ENCODE data around the gene ITGB5. TPM values are rescaled to one million over a fixed set of nuclear protein-coding genes. Genes with fewer than 3 reads are reported as not detected.

Gene ITGB5
- total RNA-seq, 5 donors from 2014 or later (not counting 1 experiment from before 2014, with no cell fraction given): 1.2 to 2.5 (median 1.7) TPM

DNA sequence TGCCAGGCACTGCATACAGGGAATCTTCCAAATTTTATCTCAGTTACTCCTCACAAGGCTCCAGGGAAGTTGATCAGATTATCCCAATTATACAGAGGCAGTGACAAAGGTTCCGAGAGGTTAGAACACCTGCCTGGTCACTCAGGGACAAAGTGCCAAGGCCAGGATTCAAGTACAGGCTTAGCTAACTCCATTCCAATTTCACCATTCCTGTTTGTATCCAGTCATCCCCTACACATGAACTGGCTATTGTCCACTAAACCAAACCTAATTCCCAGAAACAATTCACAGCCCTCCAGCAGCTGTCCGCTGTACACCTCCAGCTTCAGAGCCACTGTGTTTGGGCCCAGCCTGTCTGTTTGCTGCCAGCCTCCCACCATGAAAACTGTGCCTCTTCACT lies 31.4 kb upstream of the ITGB5 start:
- no peak overlapping the region for H3K27ac Mint-ChIP-seq
- no peak overlapping the region for H3K4me3 Mint-ChIP-seq
- no peaks in the 10 kb centered on the region for H3K4me1 ChIP-seq (ENCODE audit: control insufficient read depth in 1 of 2, extremely low read depth in 1 of 2, insufficient read depth in 2 of 2, low read length in 2 of 2)
- 90% methylated on average over 2 of the region's 2 CpGs for WGBS (ENCODE audit: insufficient coverage)
- no peaks in the 10 kb centered on the region for H3K9me3 ChIP-seq
- H3K36me3 ChIP-seq (ENCODE audit: control insufficient read depth in 2 of 2, extremely low read depth in 1 of 2, insufficient read depth in 1 of 2, low read length in 1 of 2): no peaks in the 10 kb centered on the region
- H3K36me3 Mint-ChIP-seq: no peaks in the 10 kb centered on the region
- H3K27ac ChIP-seq (ENCODE audit: low read length): no peak overlapping the region
- peaks cover 0 to 10% of the 10 kb centered on the region in 2 experiments for H3K27me3 ChIP-seq (replicated peaks in 1 of 2; ENCODE audit: control insufficient read depth in 2 of 2, extremely low read depth in 1 of 2, insufficient read depth in 2 of 2, low read length in 1 of 2)
- no peak for DNase-seq
- ChIA-PET CTCF (interaction anchor here in 1 of 2 donors (0.6 to 0.7 kb wide), 2 partner anchors 119 to 886 kb away, joined by 3 to 6 read pairs; no protein-coding TSS in a partner anchor), POLR2A (no interaction called here)
- H3K9me3 Mint-ChIP-seq: no peaks in the 10 kb centered on the region
- peaks cover 6 to 7% of the 10 kb centered on the region in 2 donors for H3K27me3 Mint-ChIP-seq
- no peaks in the 10 kb centered on the region for H3K4me1 Mint-ChIP-seq
- H3K4me3 ChIP-seq (ENCODE audit: control insufficient read depth in 1 of 2, extremely low read depth in 1 of 2, low read length in 1 of 2): no peak overlapping the region
- ATAC-seq (replicated peaks in 1 of 4): no peak

DNA sequence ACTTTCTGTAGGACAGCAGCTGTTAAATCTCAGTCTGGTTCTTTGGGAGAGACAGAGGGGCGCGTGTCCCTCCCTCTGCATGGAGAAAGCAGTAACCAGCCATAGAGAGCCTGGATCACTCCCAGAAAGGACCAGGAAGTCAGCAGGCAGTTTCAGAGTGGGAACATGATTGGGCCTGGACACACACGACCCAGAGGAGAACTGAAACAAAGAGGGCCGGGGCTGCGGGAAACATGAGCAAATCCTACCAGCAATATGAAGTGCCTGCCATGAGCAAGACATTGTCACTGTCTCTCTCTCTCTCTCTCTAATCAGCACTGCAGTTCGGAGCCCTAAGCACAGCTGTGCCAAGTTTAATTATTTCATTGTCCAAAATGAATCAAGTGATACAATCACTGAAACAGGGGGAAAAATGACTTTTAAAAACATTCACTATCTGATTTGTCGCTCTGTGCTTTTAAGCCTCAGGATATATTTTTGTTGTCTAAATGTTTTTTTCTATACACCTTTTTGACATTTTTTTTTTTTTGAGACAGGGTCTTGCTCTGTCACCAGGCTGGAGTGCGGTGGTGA lies 29.8 kb upstream of the ITGB5 start:
- H3K36me3 Mint-ChIP-seq: no peaks in the 10 kb centered on the region
- peaks cover 0 to 10% of the 10 kb centered on the region in 2 experiments for H3K27me3 ChIP-seq (replicated peaks in 1 of 2; ENCODE audit: control insufficient read depth in 2 of 2, extremely low read depth in 1 of 2, insufficient read depth in 2 of 2, low read length in 1 of 2)
- ChIA-PET POLR2A (no interaction called here), CTCF (no interaction called here)
- peaks cover 7 to 11% of the 10 kb centered on the region in 2 donors for H3K27me3 Mint-ChIP-seq
- H3K27ac ChIP-seq (ENCODE audit: low read length): no peak overlapping the region
- H3K4me3 ChIP-seq (ENCODE audit: control insufficient read depth in 1 of 2, extremely low read depth in 1 of 2, low read length in 1 of 2): no peak overlapping the region
- no peaks in the 10 kb centered on the region for H3K36me3 ChIP-seq (ENCODE audit: control insufficient read depth in 2 of 2, extremely low read depth in 1 of 2, insufficient read depth in 1 of 2, low read length in 1 of 2)
- ATAC-seq (replicated peaks in 1 of 4) (no peak), DNase-seq (no peak)
- no peaks in the 10 kb centered on the region for H3K4me1 Mint-ChIP-seq
- no peaks in the 10 kb centered on the region for H3K9me3 ChIP-seq
- no peak overlapping the region for H3K27ac Mint-ChIP-seq
- no peak overlapping the region for H3K4me3 Mint-ChIP-seq
- no peaks in the 10 kb centered on the region for H3K9me3 Mint-ChIP-seq
- H3K4me1 ChIP-seq (ENCODE audit: control insufficient read depth in 1 of 2, extremely low read depth in 1 of 2, insufficient read depth in 2 of 2, low read length in 2 of 2): no peaks in the 10 kb centered on the region
- WGBS (ENCODE audit: insufficient coverage): 82% methylated on average over 5 of the region's 8 CpGs

DNA sequence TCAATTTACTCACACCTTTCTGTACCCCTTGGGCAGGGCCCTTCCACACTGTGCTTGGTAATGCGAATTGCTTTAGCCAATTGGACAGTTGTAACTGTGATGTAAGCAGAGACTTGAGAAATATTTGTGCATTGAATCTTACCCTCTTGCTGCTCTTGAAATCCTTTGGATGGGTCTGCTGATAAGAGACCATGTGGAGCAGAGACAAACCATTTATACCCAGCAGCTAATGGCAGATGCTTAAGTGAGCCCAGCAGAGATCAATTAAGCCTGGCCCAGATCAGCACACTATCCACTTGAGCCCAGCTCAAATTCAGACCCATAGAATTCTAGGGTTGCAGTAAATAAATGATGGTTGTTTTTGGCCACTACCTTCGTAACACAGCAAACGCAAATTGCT lies 28.1 kb upstream of the ITGB5 start:
- Histone ChIP-seq H3K27me3 (replicated peaks in 1 of 2; ENCODE audit: control insufficient read depth in 2 of 2, extremely low read depth in 1 of 2, insufficient read depth in 2 of 2, low read length in 1 of 2) (peaks cover 0 to 12% of the 10 kb centered on the region in 2 experiments), H3K4me1 (ENCODE audit: control insufficient read depth in 1 of 2, extremely low read depth in 1 of 2, insufficient read depth in 2 of 2, low read length in 2 of 2) (no peaks in the 10 kb centered on the region), H3K36me3 (ENCODE audit: control insufficient read depth in 2 of 2, extremely low read depth in 1 of 2, insufficient read depth in 1 of 2, low read length in 1 of 2) (no peaks in the 10 kb centered on the region), H3K9me3 (no peaks in the 10 kb centered on the region), H3K4me3 (ENCODE audit: control insufficient read depth in 1 of 2, extremely low read depth in 1 of 2, low read length in 1 of 2) (no peak overlapping the region), H3K27ac (ENCODE audit: low read length) (no peak overlapping the region)
- H3K4me1 Mint-ChIP-seq: no peaks in the 10 kb centered on the region
- no peak for ATAC-seq (replicated peaks in 1 of 4)
- H3K27me3 Mint-ChIP-seq: peaks cover 9 to 12% of the 10 kb centered on the region in 2 donors
- DNase-seq: no peak
- no peaks in the 10 kb centered on the region for H3K9me3 Mint-ChIP-seq
- H3K36me3 Mint-ChIP-seq: no peaks in the 10 kb centered on the region
- ChIA-PET POLR2A (no interaction called here), CTCF (no interaction called here)
- H3K4me3 Mint-ChIP-seq: no peak overlapping the region
- WGBS (ENCODE audit: insufficient coverage): no CpG with 5 or more reads among the region's 3 CpGs
- H3K27ac Mint-ChIP-seq: no peak overlapping the region

DNA sequence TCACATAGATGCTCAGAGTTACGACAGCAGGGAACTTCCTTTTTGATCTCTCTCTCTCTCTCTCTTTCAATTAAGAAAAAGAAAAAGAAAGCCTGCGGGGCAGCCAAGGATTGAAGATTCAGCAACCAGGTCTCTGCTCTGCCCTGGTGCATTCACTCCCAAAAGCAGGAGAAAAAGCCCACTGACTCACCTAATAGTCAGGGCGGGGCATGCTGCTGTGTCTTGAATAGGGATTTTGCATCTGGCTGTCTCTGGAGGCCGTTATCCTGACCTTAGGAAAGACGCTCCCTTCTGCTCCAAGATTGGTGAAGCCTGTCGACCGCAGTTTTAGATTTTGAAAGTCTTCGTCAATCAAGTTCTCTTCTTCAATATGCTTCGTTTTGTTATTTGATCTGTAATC lies 20.8 kb upstream of the ITGB5 start:
- POLR2A ChIA-PET: no interaction called here
- no peaks in the 10 kb centered on the region for H3K36me3 Mint-ChIP-seq
- no peak for ATAC-seq (replicated peaks in 1 of 4)
- Histone ChIP-seq H3K9me3 (no peaks in the 10 kb centered on the region), H3K4me1 (ENCODE audit: control insufficient read depth in 1 of 2, extremely low read depth in 1 of 2, insufficient read depth in 2 of 2, low read length in 2 of 2) (no peaks in the 10 kb centered on the region), H3K36me3 (ENCODE audit: control insufficient read depth in 2 of 2, extremely low read depth in 1 of 2, insufficient read depth in 1 of 2, low read length in 1 of 2) (no peaks in the 10 kb centered on the region), H3K27me3 (replicated peaks in 1 of 2; ENCODE audit: control insufficient read depth in 2 of 2, extremely low read depth in 1 of 2, insufficient read depth in 2 of 2, low read length in 1 of 2) (peaks cover 0 to 9% of the 10 kb centered on the region in 2 experiments), H3K27ac (ENCODE audit: low read length) (no peak overlapping the region), H3K4me3 (ENCODE audit: control insufficient read depth in 1 of 2, extremely low read depth in 1 of 2, low read length in 1 of 2) (no peak overlapping the region)
- CTCF ChIA-PET: no interaction called here
- no peak overlapping the region for H3K27ac Mint-ChIP-seq
- 60% methylated on average over 3 of the region's 9 CpGs for WGBS (ENCODE audit: insufficient coverage)
- peaks cover 12 to 16% of the 10 kb centered on the region in 2 donors for H3K27me3 Mint-ChIP-seq
- no peaks in the 10 kb centered on the region for H3K4me1 Mint-ChIP-seq
- H3K9me3 Mint-ChIP-seq: no peaks in the 10 kb centered on the region
- H3K4me3 Mint-ChIP-seq: no peak overlapping the region
- DNase-seq: no peak

DNA sequence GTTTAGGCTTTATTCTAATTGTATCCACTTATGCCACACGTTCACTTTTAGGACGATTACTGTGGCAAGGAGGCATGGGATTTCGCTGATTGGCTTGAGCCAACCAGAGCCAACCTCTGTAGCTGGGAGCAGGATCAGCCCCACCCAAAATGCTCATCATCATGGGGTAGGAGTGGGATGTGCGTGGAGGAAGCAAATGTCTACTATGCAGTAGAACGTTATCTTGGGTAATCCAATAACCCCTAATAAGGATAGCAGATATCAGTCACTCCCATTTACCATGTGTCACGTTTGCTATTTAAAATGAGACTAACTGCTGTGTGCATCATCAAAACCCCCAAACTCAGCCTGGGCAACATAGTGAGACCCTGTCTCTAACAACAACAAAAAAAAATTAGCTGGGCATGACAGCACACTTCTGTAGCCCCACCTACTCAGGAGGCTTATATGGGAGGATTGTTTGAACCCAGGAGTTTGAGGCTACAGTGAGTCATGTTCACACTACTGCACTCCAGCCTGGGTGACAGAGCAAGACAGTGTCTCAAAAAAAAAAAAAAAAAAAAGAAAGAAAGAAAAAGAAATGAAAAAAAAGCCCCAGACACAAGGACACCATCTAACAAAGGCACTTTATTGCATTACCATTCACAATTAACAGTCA lies 17.8 kb upstream of the ITGB5 start:
- no peaks in the 10 kb centered on the region for H3K36me3 Mint-ChIP-seq
- H3K27me3 Mint-ChIP-seq: peaks cover 8 to 24% of the 10 kb centered on the region in 2 donors
- no peak for DNase-seq
- no peak overlapping the region for H3K27ac Mint-ChIP-seq
- ChIA-PET POLR2A (no interaction called here), CTCF (no interaction called here)
- no peak overlapping the region for H3K4me3 ChIP-seq (ENCODE audit: control insufficient read depth in 1 of 2, extremely low read depth in 1 of 2, low read length in 1 of 2)
- H3K27me3 ChIP-seq (replicated peaks in 1 of 2; ENCODE audit: control insufficient read depth in 2 of 2, extremely low read depth in 1 of 2, insufficient read depth in 2 of 2, low read length in 1 of 2): peaks cover 0 to 12% of the 10 kb centered on the region in 2 experiments
- ATAC-seq (replicated peaks in 1 of 4): no peak
- H3K4me1 ChIP-seq (ENCODE audit: control insufficient read depth in 1 of 2, extremely low read depth in 1 of 2, insufficient read depth in 2 of 2, low read length in 2 of 2): peaks cover 0 to 9% of the 10 kb centered on the region in 2 experiments
- peaks cover 7 to 12% (median 8%) of the 10 kb centered on the region in 3 donors for H3K4me1 Mint-ChIP-seq
- H3K4me3 Mint-ChIP-seq: no peak overlapping the region
- no peaks in the 10 kb centered on the region for H3K9me3 ChIP-seq
- no peak overlapping the region for H3K27ac ChIP-seq (ENCODE audit: low read length)
- H3K9me3 Mint-ChIP-seq: no peaks in the 10 kb centered on the region
- 50% methylated on average over 1 of the region's 6 CpGs for WGBS (ENCODE audit: insufficient coverage)
- H3K36me3 ChIP-seq (ENCODE audit: control insufficient read depth in 2 of 2, extremely low read depth in 1 of 2, insufficient read depth in 1 of 2, low read length in 1 of 2): no peaks in the 10 kb centered on the region

DNA sequence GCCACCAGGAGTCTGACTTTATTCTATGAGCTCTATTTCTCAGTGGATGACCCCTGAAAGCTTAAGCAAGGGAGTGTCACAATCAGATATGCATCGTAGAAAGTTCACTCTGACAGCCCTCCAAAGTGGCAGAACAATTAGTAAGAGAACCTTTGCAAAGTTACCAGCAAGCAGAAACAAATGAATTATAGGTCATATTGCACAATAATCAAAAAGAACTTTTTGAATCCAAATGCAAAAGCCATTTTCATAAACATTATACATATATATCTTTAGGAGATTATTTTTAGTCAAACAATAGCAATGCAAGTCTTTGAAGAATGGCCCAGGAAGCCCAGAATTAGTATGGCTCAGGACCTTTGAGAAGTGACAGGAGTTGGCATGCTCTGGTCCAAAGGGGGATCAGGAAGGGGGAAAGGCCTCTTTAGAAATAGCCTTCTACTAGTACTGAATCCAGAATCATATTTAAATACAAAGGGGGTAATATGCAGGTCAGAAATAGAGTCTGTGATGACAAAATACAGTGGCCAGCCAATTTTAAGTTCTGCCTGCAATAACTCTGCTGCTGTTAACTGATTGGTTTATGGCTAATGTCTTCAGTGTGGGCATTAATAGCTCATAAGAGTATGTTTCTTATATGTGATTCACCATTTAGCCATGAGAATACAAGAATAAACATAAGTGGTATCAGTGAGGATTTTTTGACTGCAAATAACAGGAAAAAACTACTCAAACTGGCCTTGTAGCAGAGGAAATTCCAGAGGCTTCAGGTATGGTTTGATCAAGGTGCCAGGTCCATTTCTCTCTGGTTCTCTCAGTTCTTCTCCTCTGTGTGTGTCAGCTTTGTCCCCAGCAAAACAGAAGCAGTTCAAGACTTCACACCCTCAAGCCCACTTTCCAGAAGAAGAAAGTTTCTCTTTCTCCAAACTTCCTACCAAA lies 17.0 kb upstream of the ITGB5 start:
- Histone ChIP-seq H3K4me1 (ENCODE audit: control insufficient read depth in 1 of 2, extremely low read depth in 1 of 2, insufficient read depth in 2 of 2, low read length in 2 of 2) (peaks cover 0 to 9% of the 10 kb centered on the region in 2 experiments), H3K36me3 (ENCODE audit: control insufficient read depth in 2 of 2, extremely low read depth in 1 of 2, insufficient read depth in 1 of 2, low read length in 1 of 2) (no peaks in the 10 kb centered on the region), H3K27ac (ENCODE audit: low read length) (no peak overlapping the region), H3K9me3 (no peaks in the 10 kb centered on the region), H3K4me3 (ENCODE audit: control insufficient read depth in 1 of 2, extremely low read depth in 1 of 2, low read length in 1 of 2) (no peak overlapping the region), H3K27me3 (replicated peaks in 1 of 2; ENCODE audit: control insufficient read depth in 2 of 2, extremely low read depth in 1 of 2, insufficient read depth in 2 of 2, low read length in 1 of 2) (peaks cover 0 to 12% of the 10 kb centered on the region in 2 experiments)
- Mint-ChIP-seq H3K4me3 (no peak overlapping the region), H3K27ac (no peak overlapping the region), H3K9me3 (no peaks in the 10 kb centered on the region), H3K4me1 (peaks cover 7 to 12% (median 8%) of the 10 kb centered on the region in 3 donors), H3K36me3 (no peaks in the 10 kb centered on the region), H3K27me3 (peaks cover 8 to 24% of the 10 kb centered on the region in 2 donors)
- POLR2A ChIA-PET: no interaction called here
- ATAC-seq (replicated peaks in 1 of 4) (no peak), DNase-seq (no peak)
- WGBS (ENCODE audit: insufficient coverage): no CpG with 5 or more reads among the region's 1 CpG
- CTCF ChIA-PET: interaction anchor here (0.7 to 1.5 kb wide), 3 partner anchors 143 to 300 kb away, joined by 3 to 7 read pairs (median 7); no protein-coding TSS in a partner anchor

All from T-cell (primary cell).